ENCODE data around the gene ARID4A. TPM values are rescaled to one million over a fixed set of nuclear protein-coding genes. Genes with fewer than 3 reads are reported as not detected.

ARID4A gene
- total and polyA plus RNA-seq, 2 of the 13 experiments (the other 11 are each of a cell fraction or from before 2014, with no cell fraction given) = 7.2 to 9.7 TPM

DNA sequence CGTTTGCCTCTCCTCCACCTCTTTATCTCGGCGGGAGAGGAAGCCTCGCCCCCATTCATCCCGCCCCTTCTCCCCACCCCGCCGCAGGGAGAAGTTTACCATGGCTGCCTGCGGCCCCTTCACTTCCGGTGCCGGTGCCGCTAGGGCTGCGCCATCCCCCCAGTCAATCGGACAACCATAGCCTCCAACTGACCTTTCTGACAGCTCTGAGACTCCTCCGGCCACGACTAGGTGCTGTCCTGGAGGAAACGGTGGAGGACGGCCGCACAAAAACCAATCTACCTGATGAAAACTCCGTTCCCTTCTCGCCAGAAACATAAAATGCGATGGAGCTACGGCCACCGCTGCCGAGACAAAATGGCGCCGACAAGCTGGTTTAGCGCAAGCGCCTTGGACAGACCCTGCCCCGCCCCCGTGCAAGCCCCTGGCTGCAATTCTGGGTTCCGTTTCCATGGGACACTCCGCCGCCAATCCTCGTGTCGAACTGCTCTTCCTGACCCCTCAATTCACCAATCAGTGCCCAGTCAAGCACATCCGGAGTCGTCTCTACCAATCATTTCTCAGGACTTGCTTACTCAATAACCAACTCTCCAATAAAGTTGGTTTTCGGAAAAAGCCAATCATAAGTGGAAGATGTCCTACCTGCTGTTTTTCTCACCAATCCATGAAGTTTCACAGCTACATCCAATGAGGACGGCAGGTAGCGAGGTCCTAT, 436 bp upstream of the ARID4A start (continued):
- TF ChIP-seq, protein P1, sequence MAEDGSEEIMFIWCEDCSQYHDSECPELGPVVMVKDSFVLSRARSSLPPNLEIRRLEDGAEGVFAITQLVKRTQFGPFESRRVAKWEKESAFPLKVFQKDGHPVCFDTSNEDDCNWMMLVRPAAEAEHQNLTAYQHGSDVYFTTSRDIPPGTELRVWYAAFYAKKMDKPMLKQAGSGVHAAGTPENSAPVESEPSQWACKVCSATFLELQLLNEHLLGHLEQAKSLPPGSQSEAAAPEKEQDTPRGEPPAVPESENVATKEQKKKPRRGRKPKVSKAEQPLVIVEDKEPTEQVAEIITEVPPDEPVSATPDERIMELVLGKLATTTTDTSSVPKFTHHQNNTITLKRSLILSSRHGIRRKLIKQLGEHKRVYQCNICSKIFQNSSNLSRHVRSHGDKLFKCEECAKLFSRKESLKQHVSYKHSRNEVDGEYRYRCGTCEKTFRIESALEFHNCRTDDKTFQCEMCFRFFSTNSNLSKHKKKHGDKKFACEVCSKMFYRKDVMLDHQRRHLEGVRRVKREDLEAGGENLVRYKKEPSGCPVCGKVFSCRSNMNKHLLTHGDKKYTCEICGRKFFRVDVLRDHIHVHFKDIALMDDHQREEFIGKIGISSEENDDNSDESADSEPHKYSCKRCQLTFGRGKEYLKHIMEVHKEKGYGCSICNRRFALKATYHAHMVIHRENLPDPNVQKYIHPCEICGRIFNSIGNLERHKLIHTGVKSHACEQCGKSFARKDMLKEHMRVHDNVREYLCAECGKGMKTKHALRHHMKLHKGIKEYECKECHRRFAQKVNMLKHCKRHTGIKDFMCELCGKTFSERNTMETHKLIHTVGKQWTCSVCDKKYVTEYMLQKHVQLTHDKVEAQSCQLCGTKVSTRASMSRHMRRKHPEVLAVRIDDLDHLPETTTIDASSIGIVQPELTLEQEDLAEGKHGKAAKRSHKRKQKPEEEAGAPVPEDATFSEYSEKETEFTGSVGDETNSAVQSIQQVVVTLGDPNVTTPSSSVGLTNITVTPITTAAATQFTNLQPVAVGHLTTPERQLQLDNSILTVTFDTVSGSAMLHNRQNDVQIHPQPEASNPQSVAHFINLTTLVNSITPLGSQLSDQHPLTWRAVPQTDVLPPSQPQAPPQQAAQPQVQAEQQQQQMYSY (CRISPR knock-in tag; IDR thresholded peaks at IDR 0.05) = peak; percentile 49; the same call in 1 of the 2 replicates
- TF ChIP-seq RFX3 (CRISPR knock-in tag; IDR thresholded peaks at IDR 0.05) = peak; percentile 69
- peak; percentile 65; the same call in 1 of the 2 replicates for TF ChIP-seq NFKB2 (CRISPR knock-in tag; IDR thresholded peaks at IDR 0.05; ENCODE audit: borderline replicate concordance)
- 0 out of 2 replicates have a peak, but pooled peaks have one; percentile 53 for TF ChIP-seq ATF7-NPFF (CRISPR knock-in tag; IDR thresholded peaks at IDR 0.05; ENCODE audit: low read depth)
- peak; percentile 36; the same call in 1 of the 2 replicates for TF ChIP-seq MED1 (CRISPR knock-in tag; IDR thresholded peaks at IDR 0.05)
- TF ChIP-seq, protein P2, sequence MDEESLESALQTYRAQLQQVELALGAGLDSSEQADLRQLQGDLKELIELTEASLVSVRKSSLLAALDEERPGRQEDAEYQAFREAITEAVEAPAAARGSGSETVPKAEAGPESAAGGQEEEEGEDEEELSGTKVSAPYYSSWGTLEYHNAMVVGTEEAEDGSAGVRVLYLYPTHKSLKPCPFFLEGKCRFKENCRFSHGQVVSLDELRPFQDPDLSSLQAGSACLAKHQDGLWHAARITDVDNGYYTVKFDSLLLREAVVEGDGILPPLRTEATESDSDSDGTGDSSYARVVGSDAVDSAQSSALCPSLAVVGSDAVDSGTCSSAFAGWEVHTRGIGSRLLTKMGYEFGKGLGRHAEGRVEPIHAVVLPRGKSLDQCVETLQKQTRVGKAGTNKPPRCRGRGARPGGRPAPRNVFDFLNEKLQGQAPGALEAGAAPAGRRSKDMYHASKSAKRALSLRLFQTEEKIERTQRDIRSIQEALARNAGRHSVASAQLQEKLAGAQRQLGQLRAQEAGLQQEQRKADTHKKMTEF (CRISPR knock-in tag; IDR thresholded peaks at IDR 0.05) = peak; percentile 56
- TF ChIP-seq PATZ1 (CRISPR knock-in tag; IDR thresholded peaks at IDR 0.05) = peak; percentile 83
- no peak for TF ChIP-seq ZBED4 (CRISPR knock-in tag; IDR thresholded peaks at IDR 0.05; ENCODE audit: borderline replicate concordance)
- TF ChIP-seq ZBTB26 (CRISPR knock-in tag; IDR thresholded peaks at IDR 0.05; ENCODE audit: borderline replicate concordance) = no peak
- TF ChIP-seq ZNF816 (CRISPR knock-in tag; IDR thresholded peaks at IDR 0.05; ENCODE audit: borderline replicate concordance) = no peak
- TF ChIP-seq ZMYM2 (CRISPR knock-in tag; IDR thresholded peaks at IDR 0.05) = no peak; the same call in 1 of the 2 replicates
- peak; percentile 53; the same call in 1 of the 2 replicates for TF ChIP-seq BCL6 (CRISPR knock-in tag; IDR thresholded peaks at IDR 0.05)
- no peak for TF ChIP-seq ZNF83 (CRISPR knock-in tag; IDR thresholded peaks at IDR 0.05; ENCODE audit: borderline replicate concordance)
- TF ChIP-seq ZNF740 (CRISPR knock-in tag; IDR thresholded peaks at IDR 0.05) = peak; percentile 46; the same call in 1 of the 2 replicates

Measured in HepG2 (cell line).